ENCODE data around the gene CDK5R1. TPM values are rescaled to one million over a fixed set of nuclear protein-coding genes. Genes with fewer than 3 reads are reported as not detected.
A peak's percentile ranks its signal among the peaks of the same experiment; 100 is the strongest.

CDK5R1 gene
- total and polyA plus RNA-seq, 2 experiments from 2014 or later = 2.5 to 3.5 TPM

DNA sequence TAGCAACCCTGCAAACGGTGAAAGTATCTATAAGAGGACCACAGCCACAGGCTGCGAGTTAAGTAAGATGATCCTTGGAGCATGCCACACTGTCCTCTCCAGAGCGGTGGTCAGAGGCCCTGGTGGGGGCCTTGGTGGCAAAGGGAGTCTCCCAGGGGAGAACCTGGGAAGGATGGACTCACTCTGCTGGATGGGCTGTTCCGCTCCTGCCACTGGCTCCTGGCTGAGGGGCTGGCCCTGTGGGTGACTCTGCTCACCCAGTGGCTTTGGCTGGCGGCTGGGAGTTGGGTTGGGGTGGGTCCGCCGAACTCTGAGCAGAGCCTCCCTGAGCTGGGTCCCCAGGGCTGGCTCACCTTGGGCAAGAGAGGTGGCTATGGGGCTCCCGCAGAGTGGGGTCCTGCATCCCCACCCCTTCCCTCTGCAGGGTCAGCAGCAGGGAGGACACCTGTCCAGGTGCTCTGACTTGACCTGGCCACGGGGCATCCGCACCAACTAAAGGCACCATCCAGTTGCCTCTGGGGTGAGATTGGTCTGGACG lies 7.3 kb downstream of the CDK5R1 start:
- DNase-seq (ENCODE audit: low read depth in 1 of 2, low spot score in 1 of 2) = no peak
- peaks cover 27% of the 10 kb centered on the region for H3K4me1 ChIP-seq (ENCODE audit: low read depth)

DNA sequence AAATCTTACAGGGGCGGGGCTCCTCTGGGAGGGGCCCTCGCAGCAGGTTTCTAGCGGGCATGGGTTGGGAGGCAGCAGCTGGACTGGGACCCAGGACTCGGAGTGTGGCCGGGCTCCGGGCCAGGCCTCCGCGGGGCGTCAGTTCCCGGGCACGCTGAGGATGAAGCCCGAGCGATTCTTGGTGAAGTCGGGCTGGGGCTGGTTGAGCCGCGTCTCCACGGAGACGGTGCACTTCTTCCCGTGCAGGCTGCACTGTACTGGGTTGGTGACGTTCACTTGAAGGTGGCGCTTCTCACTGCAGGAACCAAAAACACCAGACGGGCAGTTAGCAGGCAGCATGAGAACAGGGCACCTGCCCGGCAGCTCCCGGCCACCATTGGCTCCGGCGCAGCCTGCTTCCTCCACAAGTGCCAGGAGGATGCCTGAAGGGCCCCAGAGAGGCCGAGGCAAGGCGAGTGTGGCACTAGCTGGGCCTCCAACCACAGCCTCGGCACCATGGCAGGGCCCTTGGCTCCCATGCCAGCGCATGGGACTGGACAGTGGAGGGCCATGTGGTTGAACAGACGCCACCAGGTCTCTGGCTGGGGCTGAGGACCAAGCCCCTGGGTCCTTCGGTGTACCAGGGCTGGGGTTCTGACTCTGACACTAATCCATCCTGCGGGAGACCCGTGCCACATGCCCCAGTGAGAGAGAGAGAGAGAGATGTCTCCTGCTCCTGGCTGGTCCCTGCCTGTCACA lies 8.0 kb downstream of the CDK5R1 start:
- H3K27me3 ChIP-seq = no peaks in the 10 kb centered on the region
- no peaks in the 10 kb centered on the region for H3K36me3 ChIP-seq
- no peak for DNase-seq (ENCODE audit: low read depth in 1 of 2, low spot score in 1 of 2)
- H3K4me3 ChIP-seq = no peak overlapping the region
- peaks cover 27% of the 10 kb centered on the region for H3K4me1 ChIP-seq (ENCODE audit: low read depth)
- H3K27ac ChIP-seq = peak overlapping the region; percentile 81
- H3K9me3 ChIP-seq (ENCODE audit: low read depth) = no peaks in the 10 kb centered on the region
- TF ChIP-seq, protein P1, sequence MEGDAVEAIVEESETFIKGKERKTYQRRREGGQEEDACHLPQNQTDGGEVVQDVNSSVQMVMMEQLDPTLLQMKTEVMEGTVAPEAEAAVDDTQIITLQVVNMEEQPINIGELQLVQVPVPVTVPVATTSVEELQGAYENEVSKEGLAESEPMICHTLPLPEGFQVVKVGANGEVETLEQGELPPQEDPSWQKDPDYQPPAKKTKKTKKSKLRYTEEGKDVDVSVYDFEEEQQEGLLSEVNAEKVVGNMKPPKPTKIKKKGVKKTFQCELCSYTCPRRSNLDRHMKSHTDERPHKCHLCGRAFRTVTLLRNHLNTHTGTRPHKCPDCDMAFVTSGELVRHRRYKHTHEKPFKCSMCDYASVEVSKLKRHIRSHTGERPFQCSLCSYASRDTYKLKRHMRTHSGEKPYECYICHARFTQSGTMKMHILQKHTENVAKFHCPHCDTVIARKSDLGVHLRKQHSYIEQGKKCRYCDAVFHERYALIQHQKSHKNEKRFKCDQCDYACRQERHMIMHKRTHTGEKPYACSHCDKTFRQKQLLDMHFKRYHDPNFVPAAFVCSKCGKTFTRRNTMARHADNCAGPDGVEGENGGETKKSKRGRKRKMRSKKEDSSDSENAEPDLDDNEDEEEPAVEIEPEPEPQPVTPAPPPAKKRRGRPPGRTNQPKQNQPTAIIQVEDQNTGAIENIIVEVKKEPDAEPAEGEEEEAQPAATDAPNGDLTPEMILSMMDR (IDR thresholded peaks at IDR 0.05; ENCODE audit: low read depth, low read length) = no peak

More for the DNA sequence above, 7.3 kb downstream of the CDK5R1 start:
- TF ChIP-seq, protein P1 (IDR thresholded peaks at IDR 0.05; ENCODE audit: low read depth, low read length) = no peak
- H3K27me3 ChIP-seq = no peaks in the 10 kb centered on the region
- H3K4me3 ChIP-seq = no peak overlapping the region
- no peaks in the 10 kb centered on the region for H3K36me3 ChIP-seq
- no peak overlapping the region for H3K27ac ChIP-seq
- H3K9me3 ChIP-seq (ENCODE audit: low read depth) = no peaks in the 10 kb centered on the region

DNA sequence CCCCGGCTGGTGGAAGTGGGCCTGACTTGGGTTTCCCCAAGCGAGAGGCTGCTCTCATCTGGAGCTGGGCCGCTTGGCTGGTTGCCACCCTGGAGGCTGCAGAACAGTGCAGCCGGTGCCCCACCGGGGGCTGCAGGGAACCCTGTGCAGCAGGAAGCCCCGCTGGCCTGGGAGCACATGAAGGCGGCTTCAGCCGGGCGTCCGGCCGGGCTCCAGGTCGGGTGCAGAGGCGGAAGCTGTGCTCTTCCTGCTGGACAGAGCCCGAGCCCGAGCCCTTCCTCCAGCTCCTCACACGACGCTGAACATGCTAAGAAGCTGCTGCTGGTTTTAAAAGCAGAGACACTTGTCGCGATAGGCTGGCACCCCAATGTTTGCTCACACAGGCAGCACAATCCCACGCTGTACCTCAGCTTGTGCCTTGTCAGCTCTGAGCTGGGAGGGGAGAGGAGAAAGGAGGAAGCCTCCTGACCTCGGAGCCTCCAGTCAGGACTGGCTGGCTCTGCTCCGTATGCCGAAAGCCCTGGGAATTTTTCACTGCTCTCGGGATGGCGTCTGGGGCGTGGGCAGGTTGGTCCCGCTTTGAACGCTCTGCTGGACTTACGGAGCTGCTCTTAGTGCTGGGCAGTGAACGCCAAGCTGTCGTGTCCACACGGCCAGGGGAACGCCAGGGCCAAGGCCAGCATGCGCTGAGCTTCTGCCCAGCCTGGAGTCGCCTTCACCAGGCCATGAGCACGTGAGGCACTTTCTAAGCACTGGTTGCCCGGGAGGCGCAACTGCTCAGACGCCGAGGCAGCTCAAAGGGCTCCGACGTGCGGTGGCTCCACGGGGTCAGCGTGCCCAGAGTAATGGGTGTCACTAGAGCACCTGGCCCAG lies 8.8 kb downstream of the CDK5R1 start:
- Histone ChIP-seq H3K4me1 (ENCODE audit: low read depth) (peaks cover 27% of the 10 kb centered on the region), H3K4me3 (no peak overlapping the region), H3K9me3 (ENCODE audit: low read depth) (no peaks in the 10 kb centered on the region), H3K27ac (peak overlapping the region; percentile 81), H3K36me3 (no peaks in the 10 kb centered on the region), H3K27me3 (no peaks in the 10 kb centered on the region)
- peak; percentile 37 to 62 for DNase-seq (ENCODE audit: low read depth in 1 of 2, low spot score in 1 of 2)
- TF ChIP-seq, protein P1 (IDR thresholded peaks at IDR 0.05; ENCODE audit: low read depth, low read length) = no peak

DNA sequence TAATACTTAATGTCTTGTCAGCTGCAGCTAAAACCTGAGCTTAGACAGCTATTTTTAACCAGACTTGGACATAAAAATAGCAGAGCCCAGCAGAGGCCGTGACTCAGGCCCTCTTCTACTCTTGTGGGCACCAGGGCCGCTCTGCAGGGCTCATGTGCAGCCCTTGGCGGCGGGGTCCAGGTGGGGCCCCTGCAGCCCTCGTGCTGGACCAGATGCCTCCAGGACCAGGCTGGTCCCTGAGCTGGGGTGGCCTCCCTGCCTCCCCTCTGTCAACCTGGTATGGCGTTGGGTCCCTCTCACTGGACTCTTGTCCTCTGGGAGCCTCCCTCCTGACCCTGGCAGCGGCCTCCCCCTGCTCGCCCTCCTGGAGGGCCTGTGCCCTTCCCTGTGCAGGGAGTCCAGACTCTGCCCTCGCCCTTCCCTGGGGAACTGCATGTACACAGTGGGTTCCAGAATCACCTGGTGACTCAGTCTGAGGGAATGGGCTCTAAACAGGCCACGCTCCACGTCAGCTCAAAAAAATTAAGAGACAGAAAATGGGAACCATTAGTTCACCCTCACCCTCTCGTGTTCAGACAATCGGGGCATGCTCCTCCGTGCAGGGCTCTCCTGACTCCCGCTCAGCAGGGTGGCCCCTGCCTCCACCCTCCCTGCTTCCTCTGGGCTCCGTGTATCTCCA lies 9.7 kb downstream of the CDK5R1 start:
- Histone ChIP-seq H3K4me3 (no peak overlapping the region), H3K9me3 (ENCODE audit: low read depth) (no peaks in the 10 kb centered on the region), H3K4me1 (ENCODE audit: low read depth) (peaks cover 27% of the 10 kb centered on the region), H3K27me3 (no peaks in the 10 kb centered on the region), H3K27ac (peak overlapping the region; percentile 81), H3K36me3 (no peaks in the 10 kb centered on the region)
- TF ChIP-seq, protein P1 (IDR thresholded peaks at IDR 0.05; ENCODE audit: low read depth, low read length) = no peak
- peak; percentile 31 to 57 for DNase-seq (ENCODE audit: low read depth in 1 of 2, low spot score in 1 of 2)

Data from cardiac muscle cell (in vitro differentiated cells and primary cell).